Measurements from ENCODE around the gene ACTN4.
"Not testable (repeated sequence)": the region's sequence is repeated elsewhere in the genome, so short reads cannot be mapped to it uniquely, and the experiment has no call there.

ACTN4 gene

DNA sequence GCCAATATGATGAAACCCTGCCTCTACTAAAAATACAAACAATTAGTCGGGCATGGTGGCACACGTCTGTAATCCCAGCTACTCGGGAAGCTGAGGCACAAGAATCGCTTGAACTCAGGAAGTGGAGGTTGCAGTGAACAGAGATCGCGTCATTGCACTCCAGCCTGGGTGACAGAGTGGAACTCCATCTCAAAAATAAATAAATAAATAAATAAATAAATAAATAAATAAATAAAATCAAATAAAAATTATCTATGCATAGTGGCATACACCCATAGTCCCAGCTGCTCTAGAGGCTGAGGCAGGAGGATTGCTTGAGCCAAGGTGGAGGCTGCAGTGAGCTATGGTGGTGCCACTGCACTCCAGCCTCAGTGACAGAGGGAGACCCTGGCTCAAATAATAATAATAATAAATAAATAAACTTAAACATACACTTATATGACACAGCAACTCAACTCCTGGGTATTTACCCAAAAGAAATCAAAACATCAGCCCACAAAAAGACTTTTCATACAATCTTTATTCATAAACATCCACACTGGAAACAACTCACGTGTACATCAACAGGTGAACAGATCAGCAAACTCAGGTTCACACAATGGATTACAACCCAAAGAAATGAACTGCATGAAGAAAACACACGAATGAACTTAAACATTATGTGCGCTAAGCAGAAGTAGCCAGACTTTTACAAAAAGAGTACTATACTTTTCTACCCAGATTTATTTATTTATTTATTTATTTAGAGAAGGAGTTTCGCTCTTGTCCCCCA lies 119.0 kb downstream of the ACTN4 start:
- TF ChIP-seq, protein P1, sequence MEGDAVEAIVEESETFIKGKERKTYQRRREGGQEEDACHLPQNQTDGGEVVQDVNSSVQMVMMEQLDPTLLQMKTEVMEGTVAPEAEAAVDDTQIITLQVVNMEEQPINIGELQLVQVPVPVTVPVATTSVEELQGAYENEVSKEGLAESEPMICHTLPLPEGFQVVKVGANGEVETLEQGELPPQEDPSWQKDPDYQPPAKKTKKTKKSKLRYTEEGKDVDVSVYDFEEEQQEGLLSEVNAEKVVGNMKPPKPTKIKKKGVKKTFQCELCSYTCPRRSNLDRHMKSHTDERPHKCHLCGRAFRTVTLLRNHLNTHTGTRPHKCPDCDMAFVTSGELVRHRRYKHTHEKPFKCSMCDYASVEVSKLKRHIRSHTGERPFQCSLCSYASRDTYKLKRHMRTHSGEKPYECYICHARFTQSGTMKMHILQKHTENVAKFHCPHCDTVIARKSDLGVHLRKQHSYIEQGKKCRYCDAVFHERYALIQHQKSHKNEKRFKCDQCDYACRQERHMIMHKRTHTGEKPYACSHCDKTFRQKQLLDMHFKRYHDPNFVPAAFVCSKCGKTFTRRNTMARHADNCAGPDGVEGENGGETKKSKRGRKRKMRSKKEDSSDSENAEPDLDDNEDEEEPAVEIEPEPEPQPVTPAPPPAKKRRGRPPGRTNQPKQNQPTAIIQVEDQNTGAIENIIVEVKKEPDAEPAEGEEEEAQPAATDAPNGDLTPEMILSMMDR (IDR thresholded peaks at IDR 0.05; ENCODE audit: poor library complexity, severe bottlenecking) = no peak
- Histone ChIP-seq H3K27me3 (ENCODE audit: insufficient read depth, poor library complexity, severe bottlenecking) (no peaks in the 10 kb centered on the region), H3K36me3 (ENCODE audit: low read depth) (no peaks in the 10 kb centered on the region), H3K4me3 (ENCODE audit: severe bottlenecking) (no peak overlapping the region), H3K4me1 (ENCODE audit: insufficient read depth, poor library complexity, severe bottlenecking) (no peaks in the 10 kb centered on the region), H3K27ac (ENCODE audit: poor library complexity, severe bottlenecking) (no peak overlapping the region), H3K9me3 (ENCODE audit: severe bottlenecking) (no peaks in the 10 kb centered on the region)
- ATAC-seq (ENCODE audit: low read depth) = no peak
- no peak for DNase-seq (ENCODE audit: low spot score)

DNA sequence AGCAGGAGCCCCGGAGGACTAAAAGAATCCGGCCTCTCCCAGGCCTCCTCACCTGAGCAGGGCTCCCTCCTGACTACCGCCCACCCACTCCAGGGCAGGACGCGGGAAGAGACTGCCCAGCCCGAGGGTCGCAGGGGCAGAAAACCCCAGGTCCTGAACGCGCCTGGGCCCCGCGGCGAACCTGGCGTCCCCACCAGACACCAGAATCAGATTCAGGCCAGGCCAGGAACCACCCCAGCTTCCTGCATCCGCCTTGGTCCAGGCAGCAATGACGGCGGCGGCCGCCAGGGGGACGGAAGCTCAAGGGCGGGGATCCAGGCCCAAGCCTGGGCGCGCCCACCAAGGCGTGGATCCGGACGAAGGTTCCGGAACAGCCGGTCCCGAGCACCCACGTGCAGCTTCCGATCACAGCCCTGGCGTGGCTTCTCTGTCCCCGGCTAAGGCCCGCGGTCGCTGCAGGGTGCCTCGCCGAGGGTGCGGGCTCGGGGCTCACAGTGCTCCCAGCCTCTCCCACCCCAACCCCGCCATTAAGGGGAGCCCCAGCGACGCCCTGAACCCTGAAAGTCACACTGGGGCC lies 122.3 kb downstream of the ACTN4 start:
- ATAC-seq (ENCODE audit: low read depth) = peak; percentile 68
- no peak for DNase-seq (ENCODE audit: low spot score)

DNA sequence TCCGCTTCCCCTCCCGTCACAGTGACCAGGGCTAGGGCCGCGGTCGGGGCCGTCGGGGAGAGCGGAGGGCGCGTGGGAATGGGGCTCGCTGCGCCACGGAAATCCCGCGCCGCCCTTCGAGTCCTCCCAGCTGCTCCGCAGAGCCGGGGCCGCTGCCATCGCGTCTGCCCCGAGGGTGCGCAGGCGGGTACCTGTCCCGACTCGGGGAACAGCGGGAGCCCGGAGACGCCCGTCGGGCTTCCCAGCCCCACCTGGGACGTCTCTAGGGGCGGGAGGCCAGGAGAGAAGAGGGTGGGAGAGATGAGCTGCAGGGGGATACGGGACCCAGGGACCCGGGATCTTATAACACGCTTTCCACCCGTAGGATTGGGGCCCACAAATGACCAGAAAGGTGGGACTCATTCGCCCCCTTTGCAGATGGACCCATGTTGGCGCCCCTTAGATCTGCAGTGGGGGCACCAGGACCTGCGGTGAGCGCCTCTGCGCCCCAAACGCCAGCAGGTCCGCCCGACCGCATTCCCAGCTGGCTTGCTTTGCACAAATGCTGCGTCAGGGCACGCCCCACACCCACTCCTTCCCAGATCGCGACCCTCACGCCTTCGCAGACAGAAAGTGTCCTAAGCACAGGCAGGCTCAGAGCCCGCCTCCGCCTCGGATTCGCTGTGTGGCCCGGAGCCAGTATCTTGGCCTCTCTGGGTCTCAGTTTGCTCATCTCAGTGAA lies 122.9 kb downstream of the ACTN4 start:
- not testable (repeated sequence) for H3K36me3 ChIP-seq (ENCODE audit: low read depth); H3K27ac ChIP-seq (ENCODE audit: poor library complexity, severe bottlenecking); H3K4me3 ChIP-seq (ENCODE audit: severe bottlenecking); ATAC-seq (ENCODE audit: low read depth); H3K4me1 ChIP-seq (ENCODE audit: insufficient read depth, poor library complexity, severe bottlenecking); H3K27me3 ChIP-seq (ENCODE audit: insufficient read depth, poor library complexity, severe bottlenecking); DNase-seq (ENCODE audit: low spot score); H3K9me3 ChIP-seq (ENCODE audit: severe bottlenecking)

More for the DNA sequence above, 122.3 kb downstream of the ACTN4 start:
- Histone ChIP-seq H3K4me3 (ENCODE audit: severe bottlenecking) (no peak overlapping the region), H3K36me3 (ENCODE audit: low read depth) (no peaks in the 10 kb centered on the region), H3K9me3 (ENCODE audit: severe bottlenecking) (no peaks in the 10 kb centered on the region), H3K27me3 (ENCODE audit: insufficient read depth, poor library complexity, severe bottlenecking) (no peaks in the 10 kb centered on the region), H3K4me1 (ENCODE audit: insufficient read depth, poor library complexity, severe bottlenecking) (peaks cover 1% of the 10 kb centered on the region), H3K27ac (ENCODE audit: poor library complexity, severe bottlenecking) (no peak overlapping the region)
- TF ChIP-seq, protein P1 (IDR thresholded peaks at IDR 0.05; ENCODE audit: poor library complexity, severe bottlenecking) = peak; percentile 55

DNA sequence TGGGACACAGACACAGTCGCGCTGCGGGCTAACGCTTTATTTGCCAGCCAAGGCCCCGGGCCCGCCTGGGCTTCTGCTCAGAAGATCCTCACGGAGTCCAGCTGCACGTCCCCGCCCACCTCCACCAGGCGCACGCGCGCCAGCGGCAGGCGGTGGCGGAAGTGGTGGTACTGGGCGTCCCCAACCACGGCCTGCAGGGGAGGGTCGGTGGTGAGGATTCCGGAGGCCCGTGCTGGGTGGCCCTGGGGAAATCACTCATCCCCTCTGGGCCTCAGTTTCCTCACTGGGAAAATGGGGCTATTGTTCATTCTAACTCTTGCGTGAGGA lies 123.5 kb downstream of the ACTN4 start:
- peaks cover 12% of the 10 kb centered on the region for H3K4me1 ChIP-seq (ENCODE audit: insufficient read depth, poor library complexity, severe bottlenecking)
- H3K9me3 ChIP-seq (ENCODE audit: severe bottlenecking); DNase-seq (ENCODE audit: low spot score); H3K27ac ChIP-seq (ENCODE audit: poor library complexity, severe bottlenecking); ATAC-seq (ENCODE audit: low read depth); H3K36me3 ChIP-seq (ENCODE audit: low read depth); H3K4me3 ChIP-seq (ENCODE audit: severe bottlenecking); H3K27me3 ChIP-seq (ENCODE audit: insufficient read depth, poor library complexity, severe bottlenecking): not testable (repeated sequence)

DNA sequence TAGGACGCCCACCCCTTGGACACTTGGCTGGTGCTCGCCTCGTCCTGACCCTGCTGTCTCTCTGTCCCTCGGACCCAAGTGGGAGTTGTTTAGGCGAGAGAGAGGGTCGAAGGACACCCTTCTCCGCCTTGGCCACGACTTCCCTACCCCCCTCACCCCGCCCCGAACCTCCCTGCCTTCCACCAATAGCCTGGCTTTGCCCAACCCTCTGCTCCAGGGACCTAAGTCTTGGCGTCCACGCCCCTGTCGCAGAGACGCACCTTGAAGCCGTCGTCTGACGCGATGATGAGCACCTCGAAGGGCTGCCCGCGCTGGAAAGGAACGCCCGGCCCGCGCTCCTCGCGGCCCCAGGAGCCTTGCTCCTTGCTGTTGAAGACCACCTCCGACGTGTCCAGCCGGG lies 124.1 kb downstream of the ACTN4 start:
- H3K9me3 ChIP-seq (ENCODE audit: severe bottlenecking); ATAC-seq (ENCODE audit: low read depth); H3K27me3 ChIP-seq (ENCODE audit: insufficient read depth, poor library complexity, severe bottlenecking); H3K4me3 ChIP-seq (ENCODE audit: severe bottlenecking); DNase-seq (ENCODE audit: low spot score); H3K36me3 ChIP-seq (ENCODE audit: low read depth); H3K27ac ChIP-seq (ENCODE audit: poor library complexity, severe bottlenecking): not testable (repeated sequence)
- H3K4me1 ChIP-seq (ENCODE audit: insufficient read depth, poor library complexity, severe bottlenecking) = peaks cover 15% of the 10 kb centered on the region

DNA sequence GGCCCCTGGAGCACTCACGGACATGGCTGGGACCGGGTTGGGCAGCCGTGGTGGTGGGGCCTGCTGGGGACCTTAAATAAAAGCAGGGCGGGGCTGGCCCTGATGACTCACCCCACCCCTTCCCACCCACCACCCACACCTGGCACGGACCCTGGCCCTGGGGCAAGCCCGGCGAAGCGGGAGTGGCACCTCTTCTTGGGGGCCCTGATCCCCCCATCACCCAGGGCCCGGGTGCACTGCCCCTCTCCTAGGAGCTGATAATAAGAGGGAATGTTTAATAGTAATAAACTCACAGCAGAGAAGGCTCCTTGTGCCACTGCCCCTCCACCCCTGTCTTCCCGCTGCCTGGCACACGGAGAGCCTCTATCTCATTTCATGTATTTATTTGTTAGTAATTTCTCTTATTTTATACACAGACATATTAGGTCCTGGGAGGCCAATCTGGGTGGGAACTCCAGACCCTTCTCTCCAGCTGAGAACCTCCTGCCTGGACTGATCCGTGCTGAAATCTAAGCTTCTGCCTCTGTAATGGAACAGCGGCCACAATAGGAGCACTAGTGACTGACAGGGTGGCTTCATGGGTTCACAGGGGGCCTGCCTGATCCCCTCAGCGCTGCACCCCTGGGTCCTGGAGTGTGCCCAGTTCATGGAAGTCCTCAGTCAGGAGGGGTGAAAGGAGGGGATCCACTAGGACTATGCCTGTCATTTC lies 126.2 kb downstream of the ACTN4 start, which contains the start of gene LGALS7:
TSS of gene LGALS7 (minus strand) at position 49 of the 709 bp plus-strand sequence. CDS start at position 24, 25 bp downstream.
- no peaks in the 10 kb centered on the region for H3K36me3 ChIP-seq (ENCODE audit: low read depth)
- peak within 1 kb of the TSS; percentile 52 for H3K27ac ChIP-seq (ENCODE audit: poor library complexity, severe bottlenecking)
- no peaks in the 10 kb centered on the region for H3K9me3 ChIP-seq (ENCODE audit: severe bottlenecking)
- DNase-seq (ENCODE audit: low spot score) (no peak), ATAC-seq (ENCODE audit: low read depth) (no peak)
- TF ChIP-seq, protein P1 (IDR thresholded peaks at IDR 0.05; ENCODE audit: poor library complexity, severe bottlenecking) = no peak
- no peaks in the 10 kb centered on the region for H3K27me3 ChIP-seq (ENCODE audit: insufficient read depth, poor library complexity, severe bottlenecking)
- peaks cover 15% of the 10 kb centered on the region for H3K4me1 ChIP-seq (ENCODE audit: insufficient read depth, poor library complexity, severe bottlenecking)
- H3K4me3 ChIP-seq (ENCODE audit: severe bottlenecking) = no peak within 1 kb of the TSS
